NCI-H1930 (cell line): Measurements from ENCODE around the gene TRIM59.
A peak's percentile ranks its signal among the peaks of the same experiment; 100 is the strongest.
"Not testable (repeated sequence)": the region's sequence is repeated elsewhere in the genome, so short reads cannot be mapped to it uniquely, and the experiment has no call there.

ENCODE experiments used
- DNase-seq, 2 experiments: peaks; one replicate each; lab custom pipeline; 2025; lab: John Stamatoyannopoulos, UW

The TRIM59 gene

DNA sequence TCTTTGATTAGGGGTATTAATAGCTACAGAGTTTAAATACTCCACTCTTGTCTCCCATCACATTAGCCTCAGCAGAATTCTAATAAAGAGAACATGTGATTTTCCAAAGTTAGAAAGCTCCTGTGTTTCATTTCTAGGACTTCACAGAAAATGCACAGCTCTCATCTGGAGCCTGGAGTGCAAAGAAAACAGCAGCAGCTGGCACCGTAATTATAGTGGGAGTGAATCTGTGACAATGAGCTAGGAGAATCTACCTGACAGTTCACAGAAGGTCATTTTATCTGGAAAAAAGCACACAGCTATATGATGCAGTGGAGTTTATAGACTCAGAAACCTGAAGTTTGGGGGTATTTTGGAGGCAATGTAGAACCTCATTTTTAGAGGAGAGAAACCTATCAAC lies 5.4 kb upstream of the TRIM59 start:
- DNase-seq: no peak

GRCh38 chr3:160452251-160452650 lies 2.7 kb upstream of the TRIM59 start:
- DNase-seq: not testable (repeated sequence)

GRCh38 chr3:160451602-160452001 lies 2.0 kb upstream of the TRIM59 start:
- no peak for DNase-seq

DNA sequence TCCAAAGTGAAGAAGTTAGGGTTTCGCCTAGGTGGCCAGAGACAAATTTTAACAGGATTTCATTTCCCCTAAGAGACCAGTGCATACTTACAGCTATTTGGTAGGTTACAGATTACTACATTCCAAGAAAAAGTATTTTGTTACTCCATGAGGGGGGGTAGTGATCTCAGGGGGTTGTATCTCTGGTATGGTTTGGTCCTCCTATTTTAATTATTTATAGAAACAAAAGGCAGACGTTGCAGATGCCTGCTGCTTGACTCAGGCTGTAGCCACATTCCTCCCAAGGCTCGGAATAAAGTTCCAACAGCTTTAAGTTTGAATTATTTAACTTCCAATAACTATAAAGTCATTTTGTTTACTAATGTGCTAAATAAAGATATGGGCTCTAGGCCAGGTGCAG lies 1.3 kb upstream of the TRIM59 start:
- no peak for DNase-seq

GRCh38 chr3:160448845-160449635 lies 546 bp downstream of the TRIM59 start:
- no peak for DNase-seq

GRCh38 chr3:160447544-160447943 lies 2.0 kb downstream of the TRIM59 start:
- DNase-seq: no peak

GRCh38 chr3:160446522-160447056 lies 3.0 kb downstream of the TRIM59 start:
- DNase-seq: no peak

- no peak for DNase-seq
Observed at GRCh38 chr3:160445854-160446253, 3.7 kb downstream of the TRIM59 start.

- DNase-seq: no peak
Observed at GRCh38 chr3:160444411-160444810, 5.2 kb downstream of the TRIM59 start.

GRCh38 chr3:160440687-160441086 lies 8.9 kb downstream of the TRIM59 start:
- DNase-seq: no peak

- no peak for DNase-seq
Observed at GRCh38 chr3:160437083-160437455, 12.5 kb downstream of the TRIM59 start.

GRCh38 chr3:160435747-160436146 lies 13.8 kb downstream of the TRIM59 start:
- no peak for DNase-seq

DNA sequence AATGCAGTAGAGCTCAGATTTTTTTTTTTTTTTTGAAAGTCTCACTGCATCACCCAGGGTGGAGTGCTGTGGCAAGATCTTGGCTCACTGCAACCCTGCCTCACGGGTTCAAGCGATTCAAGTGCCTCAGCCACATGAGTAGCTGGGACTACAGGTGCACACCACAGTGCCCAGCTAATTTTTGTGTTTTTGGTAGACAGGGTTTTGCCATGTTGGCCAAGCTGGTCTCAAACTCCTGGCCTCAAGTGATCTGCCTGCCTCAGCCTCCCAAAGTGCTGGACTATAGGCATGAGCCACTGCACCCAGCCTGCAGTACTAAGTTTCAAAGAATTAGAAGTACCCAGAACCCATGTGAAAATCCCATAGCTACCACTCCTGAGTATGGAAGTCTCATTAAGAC lies 14.5 kb downstream of the TRIM59 start:
- no peak for DNase-seq

- DNase-seq: no peak
Observed at GRCh38 chr3:160434071-160434470, 15.5 kb downstream of the TRIM59 start.

- no peak for DNase-seq
Observed at GRCh38 chr3:160427832-160428424, 21.7 kb downstream of the TRIM59 start.

DNA sequence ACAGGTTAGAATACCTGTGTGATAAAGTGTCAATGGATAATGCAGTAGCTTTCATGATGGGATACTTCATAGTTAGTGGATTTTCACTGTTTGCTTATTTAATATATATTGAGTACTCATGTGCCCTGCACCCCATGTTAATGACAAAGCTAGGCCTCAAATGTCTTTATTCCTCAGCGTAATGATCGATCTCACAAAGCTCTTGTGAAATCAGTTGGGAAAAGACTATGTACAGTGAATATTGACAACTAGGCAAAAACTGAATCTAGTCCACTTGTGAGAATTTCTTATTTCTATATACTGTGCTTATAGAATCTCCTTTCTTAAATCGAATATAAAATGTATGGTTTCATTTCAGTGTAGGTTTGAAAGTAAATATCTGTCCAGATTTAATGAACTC lies 32.3 kb downstream of the TRIM59 start:
- no peak for DNase-seq

GRCh38 chr3:160413613-160414248 lies 35.9 kb downstream of the TRIM59 start:
- peak; percentile 36 to 45 for DNase-seq

DNA sequence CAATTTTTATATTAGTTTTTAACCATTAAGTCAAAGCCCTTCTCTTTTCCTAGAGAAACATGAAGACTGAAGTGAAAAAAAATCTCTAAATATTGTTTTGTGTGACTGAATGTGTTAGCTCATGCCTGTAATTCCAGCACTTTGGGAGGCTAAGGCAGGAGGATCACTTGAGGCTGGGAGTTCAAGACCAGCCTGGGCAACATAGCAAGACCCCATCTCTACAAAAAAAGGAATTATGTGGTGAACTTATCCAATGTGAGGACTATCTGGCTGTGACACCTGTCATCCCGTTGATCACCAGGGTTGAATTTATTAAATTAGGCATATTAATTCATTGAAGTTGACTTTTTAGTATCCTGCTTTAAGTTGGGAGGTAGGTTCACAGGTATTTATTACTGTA lies 37.1 kb downstream of the TRIM59 start:
- DNase-seq: no peak

GRCh38 chr3:160409812-160410610 lies 39.6 kb downstream of the TRIM59 start:
- DNase-seq: no peak

GRCh38 chr3:160403796-160404470 lies 45.7 kb downstream of the TRIM59 start:
- DNase-seq: no peak

DNA sequence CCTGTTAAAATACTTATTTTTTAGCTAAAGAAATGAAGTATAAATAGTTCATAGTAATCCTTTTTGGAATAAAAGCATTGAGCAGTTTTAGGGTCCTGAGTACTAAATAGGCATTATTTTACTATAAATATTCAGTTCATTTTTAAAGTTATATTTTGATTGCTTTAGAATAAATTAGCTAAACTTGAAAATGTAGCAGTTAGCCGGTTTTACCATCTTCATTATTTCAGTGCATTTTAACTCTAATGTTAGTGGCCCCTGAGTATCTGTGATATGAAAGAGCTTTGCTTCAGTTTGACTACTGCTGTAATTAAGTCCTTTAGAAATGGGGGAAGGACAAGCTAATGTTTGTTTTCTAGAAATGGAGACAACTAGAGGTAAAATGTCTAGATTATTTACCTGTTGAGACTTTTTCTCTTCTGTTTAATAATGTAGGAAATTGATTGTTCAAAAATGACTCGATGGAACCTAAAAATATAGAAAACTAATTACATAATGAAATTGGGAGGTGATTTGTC lies 46.5 kb downstream of the TRIM59 start:
- no peak for DNase-seq
